ENCODE measurements around the gene TBX3. TPM values are rescaled to one million over a fixed set of nuclear protein-coding genes. Genes with fewer than 3 reads are reported as not detected.

The TBX3 gene
- total RNA-seq, 4 donors from 2014 or later, result 15.2 to 48.1 (median 35.4) TPM

GRCh38 chr12:114673169-114673833, 10.7 kb downstream of the TBX3 start:
- H3K4me3 ChIP-seq (ENCODE audit: low read depth, poor library complexity, severe bottlenecking), result no peak overlapping the region
- intact Hi-C loops (cut with DNase I; ENCODE audit: low total_unique reads), result no loop called here
- no peak for DNase-seq (ENCODE audit: low spot score in 2 of 2)
- TF ChIP-seq POLR2A (IDR thresholded peaks at IDR 0.05) (no peak), CTCF (IDR thresholded peaks at IDR 0.05) (no peak)
- 56% methylated on average over 10 of the region's 10 CpGs for WGBS, 2 donors

- intact Hi-C loops (cut with DNase I; ENCODE audit: low total_unique reads), result no loop called here
- 63 to 65% methylated on average over 4 of the region's 4 CpGs for WGBS, 2 donors
- H3K4me3 ChIP-seq (ENCODE audit: low read depth, poor library complexity, severe bottlenecking), result no peak overlapping the region
- TF ChIP-seq POLR2A (IDR thresholded peaks at IDR 0.05) (no peak), CTCF (IDR thresholded peaks at IDR 0.05) (no peak)
- DNase-seq (ENCODE audit: low spot score in 2 of 2), result no peak
These were observed 11.2 kb downstream of the TBX3 start for GRCh38 chr12:114672817-114673168.

- DNase-seq (ENCODE audit: low spot score in 2 of 2), result no peak
- H3K4me3 ChIP-seq (ENCODE audit: low read depth, poor library complexity, severe bottlenecking), result no peak overlapping the region
- intact Hi-C loops (cut with DNase I; ENCODE audit: low total_unique reads), result no loop called here
- WGBS, 2 donors, result 80 to 82% methylated on average over 61 of the region's 61 CpGs
- TF ChIP-seq POLR2A (IDR thresholded peaks at IDR 0.05), result no peak
- TF ChIP-seq CTCF (IDR thresholded peaks at IDR 0.05), result no peak
These were observed 12.2 kb downstream of the TBX3 start for GRCh38 chr12:114671443-114672411.

- DNase-seq (ENCODE audit: low spot score in 2 of 2), result no peak
- WGBS, 2 donors, result 52 to 66% methylated on average over 4 of the region's 4 CpGs
- intact Hi-C loops (cut with DNase I; ENCODE audit: low total_unique reads), result no loop called here
- H3K4me3 ChIP-seq (ENCODE audit: low read depth, poor library complexity, severe bottlenecking), result no peak overlapping the region
- TF ChIP-seq CTCF (IDR thresholded peaks at IDR 0.05), result no peak
These were observed 12.9 kb downstream of the TBX3 start for GRCh38 chr12:114671066-114671442.

- H3K4me3 ChIP-seq (ENCODE audit: low read depth, poor library complexity, severe bottlenecking), result no peak overlapping the region
- intact Hi-C loops (cut with DNase I; ENCODE audit: low total_unique reads), result no loop called here
- 46 to 49% methylated on average over 3 of the region's 3 CpGs for WGBS, 2 donors
- TF ChIP-seq CTCF (IDR thresholded peaks at IDR 0.05) (no peak), POLR2A (IDR thresholded peaks at IDR 0.05) (no peak)
- DNase-seq (ENCODE audit: low spot score in 2 of 2), result no peak
These were observed 13.5 kb downstream of the TBX3 start for GRCh38 chr12:114670291-114670980.

All from lower leg skin (tissue), 4 donors.